Spleen (tissue), 11 donors: ENCODE data around the gene DDR1. TPM values are rescaled to one million over a fixed set of nuclear protein-coding genes. Genes with fewer than 3 reads are reported as not detected.

Experiments
- DNase-seq: peaks from one replicate; pipeline ENCODE4 v3.0.0-alpha.2; 2020
- H3K27ac ChIP-seq, 8 donors: fragments of 200-600 bp; sonication (generic) in 7 of 8; 1 replicate in 4 of 8; 2 replicates in 4 of 8; pipeline versions ENCODE4 v1.5.0 to v1.8.0; 2016 to 2021; ENCODE audit warnings: inconsistent platforms in 4 of 8, mild to moderate bottlenecking in 4 of 8, moderate library complexity in 1 of 8
- H3K27me3 ChIP-seq, 7 donors: fragments of 200-600 bp; sonication (generic) in 6 of 7; replicated peaks in 1 of 7; 1 replicate in 4 of 7; 2 replicates in 3 of 7; pipeline versions ENCODE4 v1.5.0 to v1.8.0; 2016 to 2021; ENCODE audit warnings: inconsistent platforms in 3 of 7, mild to moderate bottlenecking in 1 of 7
- H3K36me3 ChIP-seq, 6 donors: fragments of 200-600 bp; sonication (generic) in 5 of 6; 1 replicate in 4 of 6; 2 replicates in 2 of 6; pipeline versions ENCODE4 v1.5.0 to v1.8.0; 2016 to 2021; ENCODE audit warnings: inconsistent platforms in 2 of 6
- H3K4me1 ChIP-seq, 6 donors: fragments of 200-600 bp; sonication (generic) in 5 of 6; 1 replicate in 3 of 6; 2 replicates in 3 of 6; pipeline versions ENCODE4 v1.5.0 to v1.8.0; 2016 to 2021; ENCODE audit warnings: inconsistent platforms in 3 of 6
- H3K4me3 ChIP-seq, 8 donors: fragments of 200-600 bp; sonication (generic) in 7 of 8; 1 replicate in 4 of 8; 2 replicates in 4 of 8; pipeline versions ENCODE4 v1.5.0 to v1.8.0; 2016 to 2021; ENCODE audit warnings: inconsistent platforms in 4 of 8, mild to moderate bottlenecking in 4 of 8, moderate library complexity in 2 of 8
- H3K9me3 ChIP-seq, 8 donors: fragments of 200-600 bp; sonication (generic) in 7 of 8; 1 replicate in 4 of 8; 2 replicates in 4 of 8; pipeline versions ENCODE4 v1.5.0 to v1.8.0; 2016 to 2021; ENCODE audit warnings: inconsistent platforms in 4 of 8
- CTCF ChIP-seq, 11 experiments: fragments of 200-600 bp in 7 of 11; fragments of 450-650 bp in 4 of 11; sonication (generic) in 4 of 11; IDR thresholded peaks in 8 of 11; conservative IDR thresholded peaks in 3 of 11; 1 replicate in 7 of 11; 2 replicates in 4 of 11; pipeline versions ENCODE4 v1.4.0 to v1.8.0; 2016 to 2021; ENCODE audit warnings: antibody characterized with exemption in 11 of 11, inconsistent platforms in 4 of 11, mild to moderate bottlenecking in 1 of 11
- POLR2A ChIP-seq, 3 donors: fragments of 450-650 bp; IDR thresholded peaks; one replicate each; pipeline ENCODE4 v1.5.1; 2017; ENCODE audit warnings: antibody characterized with exemption in 3 of 3, mild to moderate bottlenecking in 1 of 3
- POLR2AphosphoS5 ChIP-seq, 3 donors: sonication (generic); formaldehyde crosslinking; IDR thresholded peaks; one replicate each; pipeline ENCODE4 v1.5.1; 2017; ENCODE audit warnings: antibody characterized with exemption in 3 of 3
- WGBS, 5 donors: extraction: QIAGEN DNeasy Blood & Tissue Kit in 3 of 5; methylation state at CpG; one replicate each; pipeline versions ENCODE4 v1.1.5 to v1.1.7; 2013 to 2018; 5-methylcytosine and 5-hydroxymethylcytosine counted together
- intact Hi-C: fragments of 100-400 bp; cut with DNase I; formaldehyde crosslinking; loops from one replicate; pipeline ENCODE4 v1.15.0; 2023; ENCODE audit warnings: low total_unique reads
- polyA plus RNA-seq, 3 donors: library from polyadenylated mRNA; stranded (reverse); fragments of 200-250 nt; gene quantifications; one replicate each; pipeline ENCODE4 v1.2.1, GENCODE V29; 2013
- total RNA-seq, 7 donors: library from RNA; depleted of rRNA in 3 of 7; stranded (reverse); fragments of >200 nt in 3 of 7; fragmentation: NEBNext Ultra II Directional in 4 of 7; extraction: Animal tissue kit (Norgen Biotek cat#: 25700) in 4 of 7; gene quantifications; one replicate each; pipeline versions ENCODE4 v1.1.0 to v1.2.1, GENCODE V29; 2016 to 2021
- donor health status: healthy with polysubstance abuse.
- donor health status: DM: no; HTN: no; CAD: no; lungs with moderate emphysema.
- donor health status: DM: no; HTN: no; CAD: no.
- donor health status: Bipolar disorder and iron deficiency.
- donor health status: healthy.
- donor health status: DM: no; HTN: no; CAD: no.
- donor health status: DM: yes; HTN: yes; CAD: no.

Gene DDR1
- total and polyA plus RNA-seq, 10 donors: 5.0 to 37.1 (median 17.4) TPM

- no peak for DNase-seq
- no peaks in the 10 kb centered on the region for H3K9me3 ChIP-seq
Measured at GRCh38 chr6:30836957-30837356, 47.4 kb upstream of the DDR1 start.

GRCh38 chr6:30837432-30837831, 46.9 kb upstream of the DDR1 start:
- no peak for DNase-seq
- no peaks in the 10 kb centered on the region for H3K9me3 ChIP-seq
- WGBS, 5 donors: 69 to 80% (median 78%) methylated on average over 6 of the region's 6 CpGs
- peaks cover 0 to 51% (median 16%) of the 10 kb centered on the region in 6 donors for H3K4me1 ChIP-seq
- no peak overlapping the region for H3K27ac ChIP-seq
- intact Hi-C loops: loop anchor here (5.0 kb wide), 1 partner anchor 35 kb away; no protein-coding TSS in a partner anchor
- H3K27me3 ChIP-seq: no peaks in the 10 kb centered on the region
- no peaks in the 10 kb centered on the region for H3K36me3 ChIP-seq
- no peak overlapping the region for H3K4me3 ChIP-seq
- TF ChIP-seq POLR2A (IDR thresholded peaks at IDR 0.05) (no peak), CTCF (IDR thresholded peaks at IDR 0.05 in 8 of 11, conservative IDR thresholded peaks at IDR 0.05 in 3 of 11) (no peak), POLR2AphosphoS5 (IDR thresholded peaks at IDR 0.05) (no peak)

More at GRCh38 chr6:30836957-30837356, 47.4 kb upstream of the DDR1 start:
- H3K27me3 ChIP-seq: no peaks in the 10 kb centered on the region
- WGBS, 5 donors: 60 to 75% (median 73%) methylated on average over 3 of the region's 3 CpGs
- H3K4me3 ChIP-seq: no peak overlapping the region
- TF ChIP-seq POLR2A (IDR thresholded peaks at IDR 0.05) (no peak), CTCF (IDR thresholded peaks at IDR 0.05 in 8 of 11, conservative IDR thresholded peaks at IDR 0.05 in 3 of 11) (no peak), POLR2AphosphoS5 (IDR thresholded peaks at IDR 0.05) (no peak)
- H3K27ac ChIP-seq: peak overlapping the region in 1 of 8 donors; percentile 22
- H3K4me1 ChIP-seq: peaks cover 0 to 50% (median 16%) of the 10 kb centered on the region in 6 donors
- intact Hi-C loops: loop anchor here (5.0 kb wide), 1 partner anchor 35 kb away; no protein-coding TSS in a partner anchor
- no peaks in the 10 kb centered on the region for H3K36me3 ChIP-seq

GRCh38 chr6:30837870-30838269, 46.4 kb upstream of the DDR1 start:
- Histone ChIP-seq H3K4me1 (peaks cover 0 to 55% (median 16%) of the 10 kb centered on the region in 6 donors), H3K27me3 (no peaks in the 10 kb centered on the region), H3K9me3 (no peaks in the 10 kb centered on the region), H3K27ac (no peak overlapping the region), H3K36me3 (no peaks in the 10 kb centered on the region), H3K4me3 (no peak overlapping the region)
- DNase-seq: no peak
- intact Hi-C loops: loop anchor here (5.0 kb wide), 1 partner anchor 34 kb away; no protein-coding TSS in a partner anchor
- 25 to 67% (median 40%) methylated on average over 1 of the region's 1 CpG for WGBS, 5 donors
- no peak for TF ChIP-seq POLR2AphosphoS5 (IDR thresholded peaks at IDR 0.05)

GRCh38 chr6:30839671-30840070, 44.6 kb upstream of the DDR1 start:
- DNase-seq: no peak

More at GRCh38 chr6:30839671-30840070, 44.6 kb upstream of the DDR1 start:
- no peak overlapping the region for H3K27ac ChIP-seq
- intact Hi-C loops: loop anchor here (5.0 kb wide), 1 partner anchor 33 kb away; no protein-coding TSS in a partner anchor
- H3K9me3 ChIP-seq: no peaks in the 10 kb centered on the region
- H3K4me1 ChIP-seq: peaks cover 0 to 62% (median 16%) of the 10 kb centered on the region in 6 donors
- no peaks in the 10 kb centered on the region for H3K36me3 ChIP-seq
- no peak overlapping the region for H3K4me3 ChIP-seq
- WGBS, 5 donors: 91 to 98% (median 97%) methylated on average over 2 of the region's 2 CpGs
- no peak for TF ChIP-seq POLR2AphosphoS5 (IDR thresholded peaks at IDR 0.05)
- no peak for TF ChIP-seq POLR2A (IDR thresholded peaks at IDR 0.05)
- TF ChIP-seq CTCF (IDR thresholded peaks at IDR 0.05 in 8 of 11, conservative IDR thresholded peaks at IDR 0.05 in 3 of 11): no peak
- H3K27me3 ChIP-seq: peaks cover 0 to 12% (median 0%) of the 10 kb centered on the region in 7 donors
